Adipocyte (in vitro differentiated cells): ENCODE results near the gene COL4A1.

Experiments used
- DNase-seq: peaks from one replicate; pipeline ENCODE4 v3.0.0-alpha.2; 2015; ENCODE audit warnings: low read depth
- H3K27me3 ChIP-seq: replicated peaks from 2 replicates; pipeline ENCODE4 v1.7.0; 2013; ENCODE audit warnings: mild to moderate bottlenecking, low read length, moderate library complexity; ENCODE audit not compliant: control insufficient read depth, insufficient read depth
- H3K36me3 ChIP-seq: 2 replicates; pipeline ENCODE4 v1.7.0; 2013; ENCODE audit warnings: low read length, mild to moderate bottlenecking, moderate library complexity; ENCODE audit not compliant: control insufficient read depth, insufficient read depth, severe bottlenecking
- H3K4me1 ChIP-seq: 2 replicates; pipeline ENCODE4 v1.7.0; 2013; ENCODE audit warnings: mild to moderate bottlenecking, low read length, moderate library complexity; ENCODE audit not compliant: control insufficient read depth, insufficient read depth
- H3K4me3 ChIP-seq: 2 replicates; pipeline ENCODE4 v1.7.0; 2013; ENCODE audit warnings: mild to moderate bottlenecking, low read length, moderate library complexity
- H3K9ac ChIP-seq: 2 replicates; pipeline ENCODE4 v1.7.0; 2013; ENCODE audit warnings: mild to moderate bottlenecking, low read length, moderate library complexity
- H3K9me3 ChIP-seq: 2 replicates; pipeline ENCODE4 v1.7.0; 2013; ENCODE audit warnings: mild to moderate bottlenecking, low read length, moderate library complexity; ENCODE audit not compliant: control insufficient read depth

Gene COL4A1

DNA sequence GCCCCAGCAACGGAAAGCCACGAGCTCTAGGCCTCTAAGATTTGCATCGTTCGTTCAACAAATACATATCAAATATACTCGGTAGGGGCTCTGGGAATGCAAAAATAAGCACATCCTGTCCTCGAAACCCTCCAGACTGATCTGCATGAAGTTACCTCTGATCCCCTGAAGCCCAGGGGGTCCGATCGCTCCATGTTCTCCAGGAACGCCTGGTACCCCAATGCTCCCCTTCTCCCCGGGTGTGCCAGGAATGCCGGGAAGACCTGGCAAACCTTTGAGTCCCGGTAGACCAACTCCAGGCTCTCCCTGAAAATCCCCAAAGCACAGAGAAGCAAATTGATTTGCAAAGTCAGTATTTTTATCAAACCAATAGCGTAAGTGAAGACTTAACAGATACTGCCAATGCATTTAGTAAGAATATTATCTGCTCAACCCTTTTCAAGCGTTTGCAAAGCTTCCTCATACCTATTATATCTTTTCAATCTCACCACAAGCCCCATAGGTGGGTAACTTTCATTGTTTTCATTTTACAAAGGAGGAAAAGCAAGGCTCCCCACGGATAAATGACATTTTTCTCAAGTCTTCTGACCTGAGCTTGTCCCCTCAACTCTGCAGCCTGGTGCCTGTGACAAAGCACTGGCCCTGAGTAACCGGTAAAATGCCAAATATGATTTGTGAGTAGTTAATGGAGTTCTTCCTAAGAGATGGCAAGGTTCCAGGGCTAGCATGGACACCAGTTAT, 127.7 kb downstream of the COL4A1 start:
- Histone ChIP-seq H3K4me3 (no peak overlapping the region), H3K4me1 (no peaks in the 10 kb centered on the region), H3K36me3 (peaks cover 100% of the 10 kb centered on the region), H3K9ac (no peak overlapping the region), H3K27me3 (no peaks in the 10 kb centered on the region), H3K9me3 (no peaks in the 10 kb centered on the region)
- no peak for DNase-seq

GRCh38 chr13:110177790-110178189, 129.2 kb downstream of the COL4A1 start:
- DNase-seq, result no peak
- H3K9ac ChIP-seq, result no peak overlapping the region
- peaks cover 100% of the 10 kb centered on the region for H3K36me3 ChIP-seq

GRCh38 chr13:110176431-110176830, 130.5 kb downstream of the COL4A1 start:
- Histone ChIP-seq H3K4me3 (no peak overlapping the region), H3K4me1 (no peaks in the 10 kb centered on the region), H3K9me3 (no peaks in the 10 kb centered on the region), H3K36me3 (peaks cover 100% of the 10 kb centered on the region), H3K27me3 (no peaks in the 10 kb centered on the region), H3K9ac (no peak overlapping the region)
- DNase-seq, result no peak

More at GRCh38 chr13:110177790-110178189, 129.2 kb downstream of the COL4A1 start:
- no peaks in the 10 kb centered on the region for H3K4me1 ChIP-seq
- H3K4me3 ChIP-seq, result no peak overlapping the region
- no peaks in the 10 kb centered on the region for H3K27me3 ChIP-seq
- no peaks in the 10 kb centered on the region for H3K9me3 ChIP-seq

- Histone ChIP-seq H3K9ac (no peak overlapping the region), H3K36me3 (peaks cover 98% of the 10 kb centered on the region), H3K27me3 (no peaks in the 10 kb centered on the region), H3K4me1 (peaks cover 7% of the 10 kb centered on the region), H3K4me3 (no peak overlapping the region), H3K9me3 (no peaks in the 10 kb centered on the region)
- DNase-seq, result no peak
Measured at GRCh38 chr13:110173247-110173818, 133.6 kb downstream of the COL4A1 start.

DNA sequence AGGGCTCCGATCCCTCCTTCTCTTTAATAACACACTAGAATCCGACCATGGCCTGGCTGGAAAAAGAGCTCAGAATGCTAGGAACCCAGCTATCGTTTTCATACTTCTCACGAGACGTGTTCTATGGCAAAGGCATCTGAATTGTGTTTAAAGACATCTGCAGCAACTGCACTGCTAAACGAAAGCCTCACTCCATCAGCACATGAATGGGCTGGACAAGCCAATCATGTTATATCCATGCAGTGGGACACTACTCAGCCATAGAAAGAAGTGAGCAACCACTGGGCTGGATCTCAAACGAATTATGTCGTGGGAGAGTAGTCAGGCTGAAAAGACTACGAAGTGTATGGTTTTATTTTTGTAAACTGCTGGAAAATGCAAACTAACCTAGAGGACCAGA, 136.1 kb downstream of the COL4A1 start:
- Histone ChIP-seq H3K4me1 (peaks cover 7% of the 10 kb centered on the region), H3K4me3 (no peak overlapping the region), H3K36me3 (peaks cover 98% of the 10 kb centered on the region), H3K9me3 (no peaks in the 10 kb centered on the region), H3K27me3 (no peaks in the 10 kb centered on the region), H3K9ac (no peak overlapping the region)
- no peak for DNase-seq

- H3K4me3 ChIP-seq, result no peak overlapping the region
- H3K9ac ChIP-seq, result no peak overlapping the region
- H3K9me3 ChIP-seq, result no peaks in the 10 kb centered on the region
- peaks cover 98% of the 10 kb centered on the region for H3K36me3 ChIP-seq
- peaks cover 7% of the 10 kb centered on the region for H3K4me1 ChIP-seq
- no peak for DNase-seq
- H3K27me3 ChIP-seq, result no peaks in the 10 kb centered on the region
Measured at GRCh38 chr13:110170020-110170790, 136.8 kb downstream of the COL4A1 start.

DNA sequence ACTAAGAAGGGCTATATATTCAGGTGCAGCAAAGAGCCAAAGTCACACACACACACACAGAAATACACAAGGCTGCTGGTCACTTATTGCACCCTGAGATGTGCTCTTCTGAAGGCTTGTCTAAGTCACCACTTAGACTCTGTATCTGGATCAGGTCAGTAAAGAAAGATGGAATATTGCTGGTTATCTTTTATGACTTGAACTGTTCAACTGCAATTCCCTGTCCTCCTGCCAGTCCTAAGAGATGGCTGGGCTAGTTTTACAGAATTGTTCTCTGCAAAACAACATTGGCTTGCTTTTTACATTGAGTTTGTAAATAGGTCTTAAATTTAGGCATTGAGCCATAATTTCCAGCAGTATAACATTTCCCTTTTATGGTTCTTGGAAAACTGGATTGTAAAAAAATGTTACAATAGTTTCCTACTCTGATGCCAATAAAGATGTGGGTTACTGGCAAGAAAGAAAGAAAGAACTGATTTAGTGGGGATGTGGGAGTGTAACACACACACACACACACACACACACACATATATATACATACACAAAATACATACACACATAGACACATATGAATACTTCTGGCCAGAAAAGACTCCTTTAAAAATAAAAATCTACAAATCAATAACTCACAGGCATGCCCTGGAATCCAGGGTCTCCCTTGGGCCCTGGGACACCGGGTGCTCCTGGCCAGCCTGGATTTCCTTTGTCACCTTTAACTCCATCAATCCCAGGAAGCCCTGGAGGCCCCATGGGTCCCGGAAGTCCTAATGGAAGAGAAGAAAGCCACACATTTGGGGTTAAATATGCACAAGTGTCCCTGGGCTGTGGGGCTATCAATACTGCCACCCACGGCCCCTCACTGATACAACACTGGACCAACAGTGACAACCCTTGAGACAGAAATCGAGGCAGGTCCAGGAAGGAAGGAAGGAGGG, 137.7 kb downstream of the COL4A1 start:
- Histone ChIP-seq H3K27me3 (no peaks in the 10 kb centered on the region), H3K9me3 (no peaks in the 10 kb centered on the region), H3K4me1 (peaks cover 7% of the 10 kb centered on the region), H3K4me3 (no peak overlapping the region), H3K36me3 (peaks cover 98% of the 10 kb centered on the region), H3K9ac (no peak overlapping the region)
- DNase-seq, result peak; percentile 11

DNA sequence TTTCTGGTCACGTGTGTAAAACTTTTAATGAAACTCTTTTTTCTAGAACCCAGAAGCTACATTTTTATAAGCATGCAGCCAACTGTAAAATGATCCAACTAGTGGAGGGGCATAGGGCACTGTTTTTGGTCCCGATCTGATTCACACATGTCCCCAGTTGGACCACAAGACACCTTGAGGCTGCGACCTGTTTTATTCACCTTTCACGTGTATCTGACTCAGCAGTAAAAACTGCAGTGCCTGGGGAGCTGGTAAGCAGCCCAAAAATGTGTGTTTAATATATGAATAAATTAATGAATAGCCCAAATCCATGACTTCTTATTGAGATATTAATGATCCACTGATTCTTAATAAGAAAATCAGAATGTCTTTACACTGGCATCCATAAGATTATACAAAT, 140.4 kb downstream of the COL4A1 start:
- Histone ChIP-seq H3K36me3 (peaks cover 98% of the 10 kb centered on the region), H3K9ac (no peak overlapping the region), H3K9me3 (no peaks in the 10 kb centered on the region), H3K4me1 (peaks cover 7% of the 10 kb centered on the region), H3K27me3 (no peaks in the 10 kb centered on the region), H3K4me3 (no peak overlapping the region)
- DNase-seq, result no peak

GRCh38 chr13:110164706-110165105, 142.3 kb downstream of the COL4A1 start:
- peaks cover 97% of the 10 kb centered on the region for H3K36me3 ChIP-seq

DNA sequence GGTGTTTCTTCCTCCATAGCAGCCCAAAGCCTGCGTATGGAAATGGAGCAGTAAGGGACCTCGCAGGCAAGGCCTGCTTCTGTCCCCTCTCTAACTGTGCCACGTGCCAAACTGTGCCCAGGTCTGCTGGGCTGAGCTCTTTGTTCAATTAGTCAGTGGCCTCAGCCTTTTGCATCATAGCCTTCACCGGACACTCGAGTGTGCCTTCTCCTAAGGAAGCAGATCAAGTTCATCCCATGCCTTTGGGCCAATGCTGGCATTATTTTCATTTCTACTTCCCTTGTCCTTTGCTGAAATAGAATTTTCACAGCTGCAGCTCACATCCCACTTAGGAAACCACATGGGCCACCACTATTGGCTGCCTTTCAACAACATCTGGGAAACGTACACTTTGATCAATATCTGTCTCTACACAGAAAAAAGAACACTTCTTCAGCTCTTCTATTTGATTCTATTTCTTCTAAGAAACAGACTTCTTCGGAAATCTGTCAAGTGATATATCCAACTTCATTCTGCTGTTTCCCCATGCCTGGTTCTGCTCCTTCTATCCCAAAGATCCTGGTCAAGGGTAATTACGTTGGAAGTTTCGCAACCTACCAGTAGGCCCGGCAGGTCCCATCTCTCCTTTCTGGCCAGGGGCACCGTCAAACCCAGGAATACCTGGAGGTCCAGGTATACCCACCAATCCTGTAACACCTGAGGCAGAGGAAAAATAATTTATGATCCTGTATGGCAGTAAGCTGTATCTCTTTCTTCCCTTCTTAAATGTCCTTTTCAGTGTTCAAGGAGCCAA, 143.9 kb downstream of the COL4A1 start:
- Histone ChIP-seq H3K27me3 (no peaks in the 10 kb centered on the region), H3K4me3 (no peak overlapping the region), H3K4me1 (peaks cover 4% of the 10 kb centered on the region), H3K36me3 (peaks cover 96% of the 10 kb centered on the region), H3K9ac (no peak overlapping the region), H3K9me3 (no peaks in the 10 kb centered on the region)
- DNase-seq, result peak; percentile 14

More at GRCh38 chr13:110164706-110165105, 142.3 kb downstream of the COL4A1 start:
- Histone ChIP-seq H3K9me3 (no peaks in the 10 kb centered on the region), H3K27me3 (no peaks in the 10 kb centered on the region), H3K4me3 (no peak overlapping the region), H3K9ac (no peak overlapping the region), H3K4me1 (peaks cover 11% of the 10 kb centered on the region)
- no peak for DNase-seq
